ENCODE measurements around the gene NEURL1.
A peak's percentile ranks its signal among the peaks of the same experiment; 100 is the strongest.
"Not testable (repeated sequence)": the region's sequence is repeated elsewhere in the genome, so short reads cannot be mapped to it uniquely, and the experiment has no call there.

Gene NEURL1

DNA sequence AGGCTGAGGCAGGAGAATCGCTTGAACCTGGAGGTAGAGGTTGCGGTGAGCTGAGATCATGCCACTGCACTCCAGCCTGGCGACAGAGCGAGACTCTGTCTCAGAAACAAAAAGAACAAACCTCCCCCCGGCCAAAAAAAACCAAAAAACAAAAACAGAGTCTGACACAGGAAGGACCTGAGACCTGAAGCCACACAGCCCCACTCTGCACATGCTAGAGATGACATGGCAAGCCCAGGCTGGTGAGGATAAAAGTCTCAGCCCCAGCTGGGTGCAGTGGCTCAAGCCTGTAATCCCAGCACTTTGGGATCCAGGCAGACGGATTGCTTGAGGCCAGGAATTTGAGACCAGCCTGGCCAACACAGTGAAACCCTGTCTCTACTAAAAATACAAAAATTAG, 139.4 kb downstream of the NEURL1 start:
- not testable (repeated sequence) for DNase-seq

DNA sequence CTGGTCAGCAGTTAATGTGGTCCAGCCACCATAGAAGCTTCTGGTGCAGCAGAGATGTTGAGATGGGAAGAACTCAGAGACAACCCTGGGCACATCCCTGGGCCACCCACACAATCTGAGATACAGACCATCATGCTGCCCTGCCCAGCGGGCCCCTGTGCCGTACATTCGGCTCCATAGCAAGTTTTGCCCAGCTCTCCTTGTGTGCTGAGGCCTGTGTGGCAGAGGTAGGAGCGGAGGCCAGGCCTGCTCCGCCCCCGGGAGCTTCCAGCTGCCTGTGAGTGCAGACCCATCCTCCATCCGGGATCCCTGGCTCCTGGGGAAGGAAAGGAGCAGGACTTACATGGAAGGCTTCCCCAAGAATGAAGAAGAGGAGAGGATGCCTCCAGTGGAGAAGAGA, 140.3 kb downstream of the NEURL1 start:
- DNase-seq: no peak

DNA sequence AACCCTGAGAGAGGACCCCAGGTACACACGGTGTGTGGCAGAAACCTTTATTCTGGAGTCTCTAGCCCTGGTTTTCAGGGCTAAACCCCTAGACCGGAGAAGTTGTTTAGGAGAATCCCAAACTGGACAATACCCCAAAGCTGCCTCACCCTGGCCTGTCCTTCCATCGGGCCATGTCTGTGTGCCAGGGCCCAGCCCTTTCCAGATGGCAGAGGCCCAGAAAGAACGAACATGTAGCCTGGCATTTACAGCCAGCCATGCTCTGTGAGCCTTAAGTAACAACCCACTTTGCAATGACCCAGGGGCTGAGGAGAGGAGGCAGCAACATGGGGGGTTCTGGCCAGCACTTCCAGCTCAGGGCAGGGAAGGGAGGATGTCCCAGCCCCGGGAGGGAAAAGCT, 142.1 kb downstream of the NEURL1 start:
- DNase-seq: no peak

DNA sequence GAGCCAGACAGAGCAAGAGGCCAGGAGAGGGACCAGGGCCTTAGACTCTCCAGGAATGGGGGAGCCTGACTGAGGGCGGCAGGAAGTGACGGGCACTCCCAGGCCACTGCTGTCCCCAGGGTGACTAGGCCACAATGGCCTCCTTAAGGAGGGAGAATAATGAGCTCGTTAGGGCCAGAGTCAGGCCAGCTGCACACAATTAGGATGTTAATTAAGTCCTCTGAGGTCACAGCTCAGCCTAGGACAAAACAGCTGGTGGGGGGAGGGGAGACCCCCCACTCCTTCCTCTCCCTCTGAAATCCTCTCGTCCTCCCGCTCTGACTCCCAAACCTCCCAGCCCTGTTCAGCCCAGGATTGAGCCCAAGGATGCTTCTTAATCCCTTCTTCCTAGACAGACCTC, 143.0 kb downstream of the NEURL1 start:
- DNase-seq: no peak

DNA sequence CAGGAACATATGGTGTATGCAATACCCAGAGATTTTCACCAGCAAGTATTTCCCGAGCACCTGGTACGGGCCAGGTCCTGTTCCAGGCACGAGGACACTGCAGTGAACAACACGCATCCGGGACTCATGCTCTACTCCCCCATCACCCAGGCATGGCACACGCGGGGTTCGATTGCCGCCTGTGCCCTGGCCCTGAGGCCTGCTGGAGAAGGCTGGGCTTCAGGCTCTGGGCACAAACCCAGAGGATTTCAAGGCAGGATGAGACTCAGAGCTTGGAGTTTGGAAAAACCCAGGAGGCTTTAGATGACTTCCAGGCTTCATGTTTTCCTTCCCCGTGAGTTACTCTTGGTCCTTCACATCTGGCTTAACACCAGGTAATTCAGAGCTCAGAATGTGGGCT, 143.5 kb downstream of the NEURL1 start:
- DNase-seq: peak; percentile 22

DNA sequence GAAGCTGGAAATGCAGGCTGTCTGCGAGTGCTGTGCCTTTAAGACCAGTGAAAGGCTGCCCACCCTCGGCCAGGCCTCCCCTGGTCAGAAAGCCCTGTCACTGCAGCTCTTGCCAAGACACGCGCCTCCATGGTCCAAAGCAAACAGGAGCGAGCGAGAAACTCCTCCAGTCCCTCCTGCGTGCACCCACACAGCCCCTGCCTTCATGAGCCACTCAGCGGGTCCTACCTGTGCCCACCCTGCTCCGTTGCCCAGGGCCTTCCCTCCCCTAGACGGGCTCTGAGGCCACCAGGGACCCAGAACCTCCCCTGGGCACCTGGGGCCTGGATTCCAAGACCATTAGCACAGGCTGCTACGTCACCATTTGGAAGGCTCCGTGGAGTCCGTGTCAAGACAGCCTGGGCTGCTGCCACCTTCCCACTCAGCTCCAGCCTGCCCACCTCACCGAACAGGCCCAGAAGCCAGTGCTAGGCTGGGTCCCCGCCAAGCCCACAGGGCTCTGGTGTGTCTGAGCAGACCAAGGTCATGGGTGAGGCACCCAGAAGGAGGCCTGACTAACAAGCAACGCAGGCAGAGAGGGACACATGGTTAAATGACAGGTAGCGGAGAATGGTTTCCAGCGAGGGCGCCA, 144.5 kb downstream of the NEURL1 start:
- peak; percentile 69 for DNase-seq

DNA sequence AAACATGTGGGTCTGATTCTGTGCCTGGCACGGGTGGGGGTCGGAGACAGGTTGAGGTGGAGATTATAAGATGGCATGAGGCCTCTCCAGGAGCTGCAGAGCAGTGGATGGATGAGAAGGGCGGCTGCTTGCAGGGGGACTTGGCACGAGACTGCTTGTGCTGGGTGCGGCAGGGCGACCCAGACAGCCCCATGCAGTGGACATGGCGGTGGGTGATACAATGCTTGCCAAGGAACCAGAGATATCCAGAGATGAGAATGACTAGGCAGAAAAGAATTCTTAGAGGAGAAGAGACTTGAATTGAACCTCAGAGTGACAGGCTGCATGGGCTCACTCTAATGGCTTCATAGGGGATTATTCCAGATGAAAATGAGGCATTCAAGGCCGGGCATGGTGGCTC, 145.4 kb downstream of the NEURL1 start:
- DNase-seq: peak; percentile 24

DNA sequence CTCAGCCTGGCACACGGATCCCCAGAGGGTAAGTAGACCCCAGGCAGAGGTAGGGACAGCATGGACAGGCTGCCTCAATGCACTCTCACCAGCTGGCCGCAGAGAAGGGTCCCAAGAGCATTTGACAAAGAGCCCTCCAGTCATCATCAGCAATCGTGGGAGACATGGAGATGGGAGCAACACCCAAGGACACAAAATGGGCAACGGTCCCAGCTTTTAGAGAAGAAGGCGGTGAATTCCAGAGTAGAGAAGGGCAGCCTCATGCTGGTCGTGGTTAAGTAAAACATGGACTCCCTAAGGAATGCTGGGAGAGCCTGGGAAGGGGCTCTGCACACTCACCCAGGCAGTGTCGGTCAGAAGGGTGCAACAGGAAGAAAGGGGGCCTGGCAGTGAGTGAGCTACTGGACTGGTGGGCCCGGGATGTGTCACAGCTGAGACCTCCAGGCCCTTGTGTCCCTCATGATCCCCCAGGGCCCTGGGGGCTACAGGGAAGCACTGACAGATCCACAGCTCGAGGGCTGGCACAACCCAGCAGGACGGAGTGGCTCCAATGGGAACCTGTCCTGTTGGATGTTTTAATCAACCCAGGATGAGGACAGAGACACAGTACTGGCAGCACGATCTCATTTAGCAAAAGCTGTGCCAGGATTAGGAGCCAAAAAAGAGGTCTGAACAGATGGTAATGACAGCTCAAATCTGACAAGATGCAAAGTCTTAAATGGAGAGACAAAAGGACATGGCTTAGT, 147.1 kb downstream of the NEURL1 start:
- peak; percentile 70 for DNase-seq

DNA sequence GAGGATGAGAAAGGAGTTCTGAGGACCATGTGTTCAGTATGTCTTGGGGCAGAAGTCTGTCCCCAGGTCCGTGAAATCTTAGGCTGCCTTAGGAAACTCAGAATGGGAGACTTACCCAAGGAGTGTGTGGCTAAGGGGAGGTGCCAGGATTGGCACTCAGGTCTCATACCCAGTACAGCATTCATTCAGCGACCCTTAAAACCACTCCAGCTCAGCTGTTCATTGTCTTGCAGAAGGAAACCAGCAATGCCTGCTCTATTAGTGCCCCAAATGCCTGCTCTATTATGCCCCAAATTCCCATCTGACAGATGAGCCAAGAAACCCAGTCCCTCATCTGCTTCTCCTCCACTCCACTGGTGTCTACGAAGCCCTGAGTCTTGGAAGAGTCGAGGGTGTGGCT, 147.8 kb downstream of the NEURL1 start:
- DNase-seq: no peak

Measured in fibroblast of upper back skin (primary cell).